ENCODE measurements around the gene ZFP1. TPM values are rescaled to one million over a fixed set of nuclear protein-coding genes. Genes with fewer than 3 reads are reported as not detected.
A peak's percentile ranks its signal among the peaks of the same experiment; 100 is the strongest.

The ZFP1 gene
- total and polyA plus RNA-seq, 2 donors (not counting 1 experiment from before 2014, with no cell fraction given): 9.8 to 14.4 TPM

DNA sequence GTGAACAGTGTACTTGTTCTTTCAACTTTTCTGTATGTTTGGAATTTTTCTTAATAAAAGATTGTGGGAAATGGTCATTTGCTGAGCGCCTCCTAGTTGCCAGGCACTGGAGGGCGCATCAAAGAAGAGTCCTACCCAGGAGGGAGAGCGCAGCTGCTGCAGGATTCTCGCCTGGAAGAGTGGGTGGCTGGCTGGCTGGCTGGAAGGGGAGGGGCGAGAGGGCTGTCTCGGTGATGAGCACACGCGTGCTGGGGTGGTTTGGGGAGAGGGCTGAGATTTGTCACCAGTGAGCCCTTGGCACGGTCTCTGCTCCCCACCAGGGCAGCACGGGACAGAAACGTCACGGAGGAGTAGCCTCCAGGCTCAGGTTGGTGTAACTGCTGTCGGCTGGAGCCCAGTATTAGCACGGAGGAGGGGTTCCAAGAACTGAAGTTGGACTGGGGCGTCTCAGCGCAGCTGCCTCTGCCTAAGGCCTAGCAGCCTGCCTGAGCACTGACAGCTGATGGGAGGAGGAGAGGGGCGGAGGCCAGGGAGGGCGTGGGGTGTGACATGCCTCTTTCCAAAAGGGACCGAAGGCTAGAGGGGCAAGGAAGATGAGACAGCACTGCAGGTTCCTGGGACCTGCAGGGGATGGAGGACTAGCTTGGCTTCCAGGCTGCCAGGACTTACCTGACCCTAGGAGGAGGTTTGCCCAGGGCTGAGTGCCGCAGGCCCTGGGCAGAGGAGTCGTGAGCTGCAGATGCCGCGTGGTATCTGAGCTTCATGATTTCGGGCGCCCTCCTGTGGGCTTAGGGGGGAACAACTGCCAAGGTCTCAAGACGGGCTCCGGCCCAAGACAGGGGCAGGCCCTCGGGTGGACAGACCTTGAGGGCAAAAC is 37.4 kb upstream of the ZFP1 start:
- no peak for TF ChIP-seq EZH2 (IDR thresholded peaks at IDR 0.05; ENCODE audit: low read length, missing control alignments)
- TF ChIP-seq, protein P1, sequence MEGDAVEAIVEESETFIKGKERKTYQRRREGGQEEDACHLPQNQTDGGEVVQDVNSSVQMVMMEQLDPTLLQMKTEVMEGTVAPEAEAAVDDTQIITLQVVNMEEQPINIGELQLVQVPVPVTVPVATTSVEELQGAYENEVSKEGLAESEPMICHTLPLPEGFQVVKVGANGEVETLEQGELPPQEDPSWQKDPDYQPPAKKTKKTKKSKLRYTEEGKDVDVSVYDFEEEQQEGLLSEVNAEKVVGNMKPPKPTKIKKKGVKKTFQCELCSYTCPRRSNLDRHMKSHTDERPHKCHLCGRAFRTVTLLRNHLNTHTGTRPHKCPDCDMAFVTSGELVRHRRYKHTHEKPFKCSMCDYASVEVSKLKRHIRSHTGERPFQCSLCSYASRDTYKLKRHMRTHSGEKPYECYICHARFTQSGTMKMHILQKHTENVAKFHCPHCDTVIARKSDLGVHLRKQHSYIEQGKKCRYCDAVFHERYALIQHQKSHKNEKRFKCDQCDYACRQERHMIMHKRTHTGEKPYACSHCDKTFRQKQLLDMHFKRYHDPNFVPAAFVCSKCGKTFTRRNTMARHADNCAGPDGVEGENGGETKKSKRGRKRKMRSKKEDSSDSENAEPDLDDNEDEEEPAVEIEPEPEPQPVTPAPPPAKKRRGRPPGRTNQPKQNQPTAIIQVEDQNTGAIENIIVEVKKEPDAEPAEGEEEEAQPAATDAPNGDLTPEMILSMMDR (conservative IDR thresholded peaks at IDR 0.05 in 1 of 2, IDR thresholded peaks at IDR 0.05 in 1 of 2; ENCODE audit: low read depth in 1 of 2, low read length in 2 of 2): peak; percentile 79 to 91
- no peaks in the 10 kb centered on the region for H3K36me3 ChIP-seq (ENCODE audit: control insufficient read depth, insufficient read depth, low read length)
- peak; percentile 86 to 91 for DNase-seq (ENCODE audit: low read depth in 2 of 2)
- H3K9me3 ChIP-seq (ENCODE audit: control insufficient read depth, insufficient read depth, low read depth, low read length): no peaks in the 10 kb centered on the region
- H4K20me1 ChIP-seq (ENCODE audit: control insufficient read depth, extremely low read depth, insufficient read depth, low read length): no peaks in the 10 kb centered on the region
- no peaks in the 10 kb centered on the region for H3K27me3 ChIP-seq (ENCODE audit: control insufficient read depth, insufficient read depth, low read length)
- H2AFZ ChIP-seq (ENCODE audit: low read length): peak overlapping the region; percentile 65
- no peaks in the 10 kb centered on the region for H3K79me2 ChIP-seq (ENCODE audit: control insufficient read depth, insufficient read depth, low read length)
- H3K27ac ChIP-seq (ENCODE audit: insufficient read depth, low read length): peak overlapping the region; percentile 81
- H3K4me1 ChIP-seq (ENCODE audit: control insufficient read depth, extremely low read depth, insufficient read depth, low read length): peaks cover 40% of the 10 kb centered on the region
- H3K4me3 ChIP-seq (replicated peaks in 1 of 4; ENCODE audit: control extremely low read depth in 1 of 4, insufficient read depth in 1 of 4, low read depth in 3 of 4, low read length in 4 of 4): peak overlapping the region in 3 of 4 experiments; percentile 30 to 35 (median 32)
- H3K9ac ChIP-seq (ENCODE audit: insufficient read depth, low read length): peak overlapping the region; percentile 20
- peak overlapping the region; percentile 86 for H3K4me2 ChIP-seq (ENCODE audit: extremely low read depth, insufficient read depth, low read length)

DNA sequence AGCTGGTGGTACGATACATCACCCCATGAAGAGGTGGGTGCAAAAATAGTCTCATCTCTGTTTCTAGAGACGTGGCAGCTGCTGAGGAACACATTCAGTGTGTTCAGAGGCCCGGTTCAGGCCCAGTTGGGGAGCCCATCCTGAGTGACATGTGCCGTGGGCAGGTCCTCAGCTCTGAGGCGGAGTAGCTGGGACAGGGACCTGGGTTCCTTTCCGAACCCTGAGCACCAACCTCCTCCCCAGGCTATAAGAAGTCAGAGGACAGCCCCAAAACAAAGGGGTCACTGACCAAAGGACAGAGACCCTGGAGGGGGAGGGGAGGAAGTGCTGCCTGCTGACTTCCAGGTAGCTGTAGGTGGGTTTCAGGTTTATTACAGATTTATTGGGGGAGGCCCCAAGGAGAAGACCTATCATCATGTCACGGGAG is 36.8 kb upstream of the ZFP1 start:
- H3K27me3 ChIP-seq (ENCODE audit: control insufficient read depth, insufficient read depth, low read length): no peaks in the 10 kb centered on the region
- no peak overlapping the region for H3K9ac ChIP-seq (ENCODE audit: insufficient read depth, low read length)
- H4K20me1 ChIP-seq (ENCODE audit: control insufficient read depth, extremely low read depth, insufficient read depth, low read length): no peaks in the 10 kb centered on the region
- no peak for TF ChIP-seq EZH2 (IDR thresholded peaks at IDR 0.05; ENCODE audit: low read length, missing control alignments)
- TF ChIP-seq, protein P1 (conservative IDR thresholded peaks at IDR 0.05 in 1 of 2, IDR thresholded peaks at IDR 0.05 in 1 of 2; ENCODE audit: low read depth in 1 of 2, low read length in 2 of 2): no peak
- no peak overlapping the region for H3K4me2 ChIP-seq (ENCODE audit: extremely low read depth, insufficient read depth, low read length)
- no peak overlapping the region for H3K27ac ChIP-seq (ENCODE audit: insufficient read depth, low read length)
- no peak overlapping the region for H3K4me3 ChIP-seq (replicated peaks in 1 of 4; ENCODE audit: control extremely low read depth in 1 of 4, insufficient read depth in 1 of 4, low read depth in 3 of 4, low read length in 4 of 4)
- H3K9me3 ChIP-seq (ENCODE audit: control insufficient read depth, insufficient read depth, low read depth, low read length): no peaks in the 10 kb centered on the region
- H3K79me2 ChIP-seq (ENCODE audit: control insufficient read depth, insufficient read depth, low read length): no peaks in the 10 kb centered on the region
- H3K36me3 ChIP-seq (ENCODE audit: control insufficient read depth, insufficient read depth, low read length): no peaks in the 10 kb centered on the region
- H3K4me1 ChIP-seq (ENCODE audit: control insufficient read depth, extremely low read depth, insufficient read depth, low read length): peaks cover 41% of the 10 kb centered on the region
- no peak overlapping the region for H2AFZ ChIP-seq (ENCODE audit: low read length)
- no peak for DNase-seq (ENCODE audit: low read depth in 2 of 2)

DNA sequence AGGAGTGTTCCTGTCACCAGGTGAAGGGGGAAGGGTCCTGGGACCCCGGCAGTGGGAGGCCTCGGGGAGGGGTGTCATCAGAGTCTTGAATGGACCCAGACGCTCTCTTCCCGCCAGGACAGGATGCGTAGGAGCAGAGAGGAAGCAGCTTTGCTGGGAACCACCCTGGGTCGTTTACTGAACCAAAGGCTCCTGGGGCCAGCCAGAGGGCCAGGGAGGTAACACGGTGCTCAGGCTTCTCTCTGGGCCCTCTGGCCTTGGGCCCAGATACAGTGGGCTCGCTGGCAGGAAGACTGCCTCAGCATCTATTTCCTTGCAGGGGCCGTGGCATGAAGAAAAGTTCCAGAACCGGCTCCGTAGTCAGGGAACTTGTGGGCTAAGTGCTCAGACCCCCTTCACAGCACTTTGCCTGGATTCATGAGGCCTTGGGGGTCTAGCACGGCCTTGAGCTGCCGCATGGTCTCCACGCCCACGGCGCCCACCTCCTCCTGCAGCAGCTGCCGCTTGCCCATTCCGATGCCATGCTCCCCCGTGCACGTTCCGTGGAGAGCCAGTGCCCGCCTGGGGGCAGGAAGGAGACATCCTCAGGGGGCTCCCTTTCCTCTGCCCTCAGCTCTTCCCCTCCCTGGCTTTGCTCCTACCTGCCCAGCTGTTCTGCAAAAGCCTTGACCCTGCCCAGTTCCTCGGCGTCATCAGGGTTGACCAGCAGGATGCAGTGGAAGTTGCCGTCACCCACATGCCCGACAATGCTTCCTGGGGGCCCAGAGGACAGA is 36.2 kb upstream of the ZFP1 start:
- H3K9ac ChIP-seq (ENCODE audit: insufficient read depth, low read length): no peak overlapping the region
- no peaks in the 10 kb centered on the region for H3K79me2 ChIP-seq (ENCODE audit: control insufficient read depth, insufficient read depth, low read length)
- TF ChIP-seq, protein P1 (conservative IDR thresholded peaks at IDR 0.05 in 1 of 2, IDR thresholded peaks at IDR 0.05 in 1 of 2; ENCODE audit: low read depth in 1 of 2, low read length in 2 of 2): no peak
- no peak for TF ChIP-seq EZH2 (IDR thresholded peaks at IDR 0.05; ENCODE audit: low read length, missing control alignments)
- H3K36me3 ChIP-seq (ENCODE audit: control insufficient read depth, insufficient read depth, low read length): no peaks in the 10 kb centered on the region
- no peak overlapping the region for H3K4me2 ChIP-seq (ENCODE audit: extremely low read depth, insufficient read depth, low read length)
- no peak for DNase-seq (ENCODE audit: low read depth in 2 of 2)
- H3K9me3 ChIP-seq (ENCODE audit: control insufficient read depth, insufficient read depth, low read depth, low read length): no peaks in the 10 kb centered on the region
- no peak overlapping the region for H3K27ac ChIP-seq (ENCODE audit: insufficient read depth, low read length)
- H2AFZ ChIP-seq (ENCODE audit: low read length): no peak overlapping the region
- H3K4me1 ChIP-seq (ENCODE audit: control insufficient read depth, extremely low read depth, insufficient read depth, low read length): peaks cover 36% of the 10 kb centered on the region
- H3K4me3 ChIP-seq (replicated peaks in 1 of 4; ENCODE audit: control extremely low read depth in 1 of 4, insufficient read depth in 1 of 4, low read depth in 3 of 4, low read length in 4 of 4): no peak overlapping the region
- no peaks in the 10 kb centered on the region for H4K20me1 ChIP-seq (ENCODE audit: control insufficient read depth, extremely low read depth, insufficient read depth, low read length)
- no peaks in the 10 kb centered on the region for H3K27me3 ChIP-seq (ENCODE audit: control insufficient read depth, insufficient read depth, low read length)

All from fibroblast of lung (primary cell).